Measurements from ENCODE around the gene MTX3.
A peak's percentile ranks its signal among the peaks of the same experiment; 100 is the strongest.

MTX3 gene

GRCh38 chr5:79990598-79991507, at the start of gene MTX3:
Gene MTX3, minus strand, starts transcription at chr5:79991262. Its CDS starts 24 bp downstream, at chr5:79991238.
- DNase-seq = peak; percentile 73 to 82

- no peak for DNase-seq
Observed at GRCh38 chr5:80039650-80040049, 48.6 kb upstream of the MTX3 start.

- DNase-seq = no peak
Observed at GRCh38 chr5:80037366-80037765, 46.3 kb upstream of the MTX3 start.

GRCh38 chr5:80036615-80037014, 45.6 kb upstream of the MTX3 start:
- DNase-seq = no peak

GRCh38 chr5:80035839-80036238, 44.8 kb upstream of the MTX3 start:
- no peak for DNase-seq

- DNase-seq = no peak
Observed at GRCh38 chr5:80034962-80035821, 44.1 kb upstream of the MTX3 start, which contains the start of gene THBS4. Gene THBS4, plus strand, starts transcription at chr5:80035348. Its CDS starts 190 bp downstream, at chr5:80035538.

- no peak for DNase-seq
Observed at GRCh38 chr5:80034559-80034958, 43.5 kb upstream of the MTX3 start.

GRCh38 chr5:80033513-80033912, 42.5 kb upstream of the MTX3 start:
- DNase-seq = no peak

- no peak for DNase-seq
Observed at GRCh38 chr5:80031109-80031508, 40.0 kb upstream of the MTX3 start.

- no peak for DNase-seq
Observed at GRCh38 chr5:80026841-80027240, 35.8 kb upstream of the MTX3 start.

- DNase-seq = no peak
Observed at GRCh38 chr5:80025069-80025468, 34.0 kb upstream of the MTX3 start.

GRCh38 chr5:80010754-80011392, 19.8 kb upstream of the MTX3 start:
- no peak for DNase-seq

GRCh38 chr5:80008995-80009765, 18.1 kb upstream of the MTX3 start:
- no peak for DNase-seq

- DNase-seq = no peak
Observed at GRCh38 chr5:80002677-80003076, 11.6 kb upstream of the MTX3 start.

GRCh38 chr5:79999722-80000121, 8.7 kb upstream of the MTX3 start:
- no peak for DNase-seq

- no peak for DNase-seq
Observed at GRCh38 chr5:79992891-79993657, 2.0 kb upstream of the MTX3 start.

- DNase-seq = no peak
Observed at GRCh38 chr5:79990205-79990597, 861 bp downstream of the MTX3 start.

- DNase-seq = no peak
Observed at GRCh38 chr5:79986260-79986659, 4.8 kb downstream of the MTX3 start.

GRCh38 chr5:79985288-79985687, 5.8 kb downstream of the MTX3 start:
- no peak for DNase-seq

- no peak for DNase-seq
Observed at GRCh38 chr5:79984363-79984762, 6.7 kb downstream of the MTX3 start.

- DNase-seq = no peak
Observed at GRCh38 chr5:79983618-79984017, 7.4 kb downstream of the MTX3 start.

GRCh38 chr5:79982136-79982535, 8.9 kb downstream of the MTX3 start:
- DNase-seq = no peak

Measured in NCI-H1930 (cell line).